Right atrium auricular region (tissue), 2 donors: ENCODE measurements around the gene PCMT1. TPM values are rescaled to one million over a fixed set of nuclear protein-coding genes. Genes with fewer than 3 reads are reported as not detected.

ENCODE experiments used
- DNase-seq: peaks from one replicate; pipeline ENCODE4 v3.0.0-alpha.2; 2019; ENCODE audit warnings: low spot score
- H3K27ac ChIP-seq, 2 donors: fragments of 200-600 bp; sonication (generic); 1 replicate in 1 of 2; 2 replicates in 1 of 2; pipeline ENCODE4 v1.5.1; 2016 to 2019
- H3K27me3 ChIP-seq, 2 donors: fragments of 200-600 bp; sonication (generic); one replicate each; pipeline versions ENCODE4 v1.5.1 to v1.6.0; 2017 to 2019
- H3K36me3 ChIP-seq: fragments of 200-600 bp; sonication (generic); one replicate; pipeline ENCODE4 v1.5.1; 2016
- H3K4me1 ChIP-seq, 2 donors: fragments of 200-600 bp; sonication (generic); one replicate each; pipeline versions ENCODE4 v1.5.1 to v1.6.0; 2017 to 2019
- H3K4me3 ChIP-seq, 2 donors: fragments of 200-600 bp; sonication (generic); 1 replicate in 1 of 2; 2 replicates in 1 of 2; pipeline ENCODE4 v1.5.1; 2017 to 2019; ENCODE audit warnings: mild to moderate bottlenecking in 1 of 2, moderate library complexity in 1 of 2
- H3K9me3 ChIP-seq, 2 donors: fragments of 200-600 bp; sonication (generic); one replicate each; pipeline ENCODE4 v1.5.1; 2019
- total RNA-seq, 2 donors: library from RNA; depleted of rRNA; stranded (reverse); fragments of >200 nt; gene quantifications; one replicate each; pipeline ENCODE4 v1.1.0, GENCODE V29; 2016
- TF ChIP-seq, protein P1 (sequence below), 2 donors: fragments of 200-600 bp; sonication (generic); IDR thresholded peaks; one replicate each; pipeline ENCODE4 v1.5.1; 2019; ENCODE audit warnings: antibody characterized with exemption in 2 of 2

The PCMT1 gene
- total RNA-seq, 2 donors from 2014 or later: 99.8 to 106 TPM

DNA sequence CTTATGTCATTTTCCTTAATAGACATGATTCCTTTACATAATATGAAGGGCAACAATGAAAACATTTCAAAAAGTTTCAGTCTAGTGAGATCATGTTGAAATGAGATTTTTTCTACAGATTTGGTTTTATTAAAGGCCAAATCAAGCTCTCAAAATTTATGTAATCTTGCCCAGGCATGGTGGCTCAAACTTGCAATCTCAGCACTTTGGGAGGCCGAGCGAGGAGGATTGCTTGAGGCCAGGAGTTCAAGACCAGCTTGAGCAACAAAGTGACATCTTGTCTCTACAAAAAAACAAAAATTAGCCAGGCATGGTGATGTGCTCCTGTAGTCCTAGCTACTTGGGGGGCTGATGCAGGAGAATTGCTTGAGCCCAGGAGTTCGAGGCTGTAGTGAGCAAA is 63.8 kb downstream of the PCMT1 start:
- no peaks in the 10 kb centered on the region for H3K27me3 ChIP-seq
- no peak for DNase-seq
- no peak overlapping the region for H3K27ac ChIP-seq
- no peaks in the 10 kb centered on the region for H3K4me1 ChIP-seq
- no peaks in the 10 kb centered on the region for H3K9me3 ChIP-seq
- TF ChIP-seq, protein P1, sequence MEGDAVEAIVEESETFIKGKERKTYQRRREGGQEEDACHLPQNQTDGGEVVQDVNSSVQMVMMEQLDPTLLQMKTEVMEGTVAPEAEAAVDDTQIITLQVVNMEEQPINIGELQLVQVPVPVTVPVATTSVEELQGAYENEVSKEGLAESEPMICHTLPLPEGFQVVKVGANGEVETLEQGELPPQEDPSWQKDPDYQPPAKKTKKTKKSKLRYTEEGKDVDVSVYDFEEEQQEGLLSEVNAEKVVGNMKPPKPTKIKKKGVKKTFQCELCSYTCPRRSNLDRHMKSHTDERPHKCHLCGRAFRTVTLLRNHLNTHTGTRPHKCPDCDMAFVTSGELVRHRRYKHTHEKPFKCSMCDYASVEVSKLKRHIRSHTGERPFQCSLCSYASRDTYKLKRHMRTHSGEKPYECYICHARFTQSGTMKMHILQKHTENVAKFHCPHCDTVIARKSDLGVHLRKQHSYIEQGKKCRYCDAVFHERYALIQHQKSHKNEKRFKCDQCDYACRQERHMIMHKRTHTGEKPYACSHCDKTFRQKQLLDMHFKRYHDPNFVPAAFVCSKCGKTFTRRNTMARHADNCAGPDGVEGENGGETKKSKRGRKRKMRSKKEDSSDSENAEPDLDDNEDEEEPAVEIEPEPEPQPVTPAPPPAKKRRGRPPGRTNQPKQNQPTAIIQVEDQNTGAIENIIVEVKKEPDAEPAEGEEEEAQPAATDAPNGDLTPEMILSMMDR (IDR thresholded peaks at IDR 0.05): no peak
- H3K4me3 ChIP-seq: no peak overlapping the region
- H3K36me3 ChIP-seq: peaks cover 20% of the 10 kb centered on the region

DNA sequence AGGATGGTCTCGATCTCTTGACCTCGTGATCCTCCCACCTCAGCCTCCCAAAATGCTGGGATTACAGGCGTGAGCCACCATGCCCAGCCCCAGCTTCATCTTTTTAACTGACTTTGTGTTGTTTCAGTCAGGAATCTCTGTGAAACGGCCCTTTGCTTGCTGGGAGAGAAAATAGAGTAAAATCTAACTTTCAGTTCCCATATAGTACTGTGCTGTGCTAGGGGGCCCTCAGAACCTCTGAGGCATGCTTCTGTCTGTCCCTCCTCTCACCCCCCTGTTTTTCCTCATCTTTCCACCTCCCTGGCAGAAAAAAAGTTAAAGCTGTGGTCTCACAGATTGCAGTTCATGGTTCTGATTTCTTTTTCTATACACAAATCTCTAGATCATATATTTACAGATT is 66.2 kb downstream of the PCMT1 start:
- H3K4me3 ChIP-seq: no peak overlapping the region
- no peaks in the 10 kb centered on the region for H3K4me1 ChIP-seq
- no peak overlapping the region for H3K27ac ChIP-seq
- TF ChIP-seq, protein P1 (IDR thresholded peaks at IDR 0.05): no peak
- H3K9me3 ChIP-seq: no peaks in the 10 kb centered on the region
- peaks cover 14% of the 10 kb centered on the region for H3K36me3 ChIP-seq
- DNase-seq: no peak
- no peaks in the 10 kb centered on the region for H3K27me3 ChIP-seq

GRCh38 chr6:149820506-149820905 is 71.0 kb downstream of the PCMT1 start:
- Histone ChIP-seq H3K36me3 (no peaks in the 10 kb centered on the region), H3K27ac (no peak overlapping the region), H3K4me3 (no peak overlapping the region), H3K4me1 (no peaks in the 10 kb centered on the region), H3K27me3 (no peaks in the 10 kb centered on the region), H3K9me3 (no peaks in the 10 kb centered on the region)
- TF ChIP-seq, protein P1 (IDR thresholded peaks at IDR 0.05): no peak
- DNase-seq: no peak

DNA sequence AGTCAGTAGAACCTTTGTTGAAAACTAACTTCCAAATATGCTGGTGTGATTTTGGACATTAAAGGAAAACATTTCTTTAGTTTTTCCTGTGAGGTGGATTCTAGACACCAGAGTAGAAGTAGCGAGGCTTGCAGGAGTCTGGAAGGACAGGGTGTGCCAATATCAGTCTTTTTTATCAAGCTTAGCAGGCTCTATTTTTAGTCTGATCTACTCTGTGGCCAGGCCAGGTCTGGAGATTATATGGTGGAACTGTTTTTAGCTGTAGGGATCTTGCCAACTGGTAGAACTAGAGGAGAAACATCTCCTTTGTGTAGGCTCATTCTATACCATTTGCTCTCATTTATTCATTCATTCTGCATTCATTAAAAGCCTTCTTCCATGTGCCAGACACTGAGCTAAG is 72.0 kb downstream of the PCMT1 start:
- Histone ChIP-seq H3K9me3 (no peaks in the 10 kb centered on the region), H3K27me3 (no peaks in the 10 kb centered on the region), H3K27ac (no peak overlapping the region), H3K36me3 (no peaks in the 10 kb centered on the region), H3K4me1 (no peaks in the 10 kb centered on the region), H3K4me3 (no peak overlapping the region)
- TF ChIP-seq, protein P1 (IDR thresholded peaks at IDR 0.05): no peak
- no peak for DNase-seq

DNA sequence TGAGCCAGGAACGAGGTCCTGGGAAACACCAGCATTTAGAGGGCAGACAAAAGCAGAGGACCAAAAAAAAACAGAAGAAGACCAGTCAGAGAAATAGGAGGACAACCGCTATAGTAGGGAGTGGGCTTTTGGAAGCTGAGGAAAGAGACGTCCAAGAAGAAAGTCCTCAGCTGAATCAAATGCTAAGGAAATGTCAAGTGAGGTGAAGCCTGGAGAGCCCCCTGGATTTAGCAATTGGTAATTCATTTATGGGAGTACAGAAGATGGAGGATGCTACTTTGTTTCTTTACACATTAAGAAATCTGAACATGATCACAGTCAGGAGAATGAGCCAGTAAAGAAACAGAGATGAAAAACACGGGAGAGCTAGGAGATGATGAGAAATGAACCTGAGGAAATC is 73.5 kb downstream of the PCMT1 start:
- no peak for DNase-seq
- TF ChIP-seq, protein P1 (IDR thresholded peaks at IDR 0.05): no peak
- Histone ChIP-seq H3K27me3 (no peaks in the 10 kb centered on the region), H3K9me3 (no peaks in the 10 kb centered on the region), H3K36me3 (no peaks in the 10 kb centered on the region), H3K4me3 (no peak overlapping the region), H3K4me1 (no peaks in the 10 kb centered on the region), H3K27ac (no peak overlapping the region)

DNA sequence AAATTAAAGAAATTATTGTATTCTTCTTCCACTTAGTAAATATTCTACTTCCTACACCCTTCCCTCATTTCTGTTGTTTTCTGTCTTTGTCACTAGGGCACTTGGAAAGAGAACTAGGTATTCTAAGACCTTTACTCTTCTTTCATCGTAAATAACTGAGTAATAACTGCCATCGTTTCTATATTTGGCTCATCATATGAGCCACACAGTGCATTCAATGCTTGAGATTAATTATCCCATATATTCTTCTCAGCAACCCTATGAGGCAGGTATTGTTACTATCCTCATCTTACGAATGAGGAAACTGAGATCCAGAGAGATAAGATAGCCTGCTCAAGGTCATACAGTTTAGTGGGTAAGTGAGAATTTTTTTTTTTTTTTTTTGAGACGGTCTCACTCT is 75.8 kb downstream of the PCMT1 start:
- Histone ChIP-seq H3K27ac (no peak overlapping the region), H3K9me3 (no peaks in the 10 kb centered on the region), H3K27me3 (no peaks in the 10 kb centered on the region), H3K4me3 (no peak overlapping the region), H3K36me3 (no peaks in the 10 kb centered on the region), H3K4me1 (no peaks in the 10 kb centered on the region)
- TF ChIP-seq, protein P1 (IDR thresholded peaks at IDR 0.05): no peak
- DNase-seq: no peak
